Measurements from ENCODE around the gene RNF168. TPM values are rescaled to one million over a fixed set of nuclear protein-coding genes. Genes with fewer than 3 reads are reported as not detected.

The RNF168 gene
- total RNA-seq, 1 experiment from 2014 or later, result 25.1 TPM

GRCh38 chr3:196432137-196432879 is 71.3 kb downstream of the RNF168 start, which contains the start of gene UBXN7:
Gene UBXN7 (minus strand): TSS chr3:196432427. CDS start chr3:196432399, 28 bp downstream.
- CTCF ChIA-PET, result interaction anchor here (0.6 to 1.0 kb wide), 2 partner anchors 25 to 511 kb away, joined by 3 read pairs; no protein-coding TSS in a partner anchor
- TF ChIP-seq ATF3 (IDR thresholded peaks at IDR 0.05) (no peak), EZH2 (IDR thresholded peaks at IDR 0.05) (no peak), POLR2AphosphoS5 (IDR thresholded peaks at IDR 0.05; ENCODE audit: low read depth, low read length) (peak; percentile 95), FOSL1 (IDR thresholded peaks at IDR 0.05; ENCODE audit: low read depth) (no peak; the same call in 1 of the 2 replicates), REST (IDR thresholded peaks at IDR 0.05; ENCODE audit: low read depth) (no peak), CEBPB (IDR thresholded peaks at IDR 0.05; ENCODE audit: low read depth) (no peak), MAX (IDR thresholded peaks at IDR 0.05) (peak; percentile 58), CBX3 (IDR thresholded peaks at IDR 0.05; ENCODE audit: low read depth) (no peak), EGR1 (IDR thresholded peaks at IDR 0.05; ENCODE audit: low read depth) (no peak), POLR2A (IDR thresholded peaks at IDR 0.05; ENCODE audit: borderline replicate concordance, extremely low read depth, insufficient read depth, insufficient read length) (peak; percentile 81), JUND (IDR thresholded peaks at IDR 0.05) (no peak), TCF7L2 (IDR thresholded peaks at IDR 0.05; ENCODE audit: borderline replicate concordance, extremely low read depth, insufficient read depth, insufficient read length) (no peak), ZFX (IDR thresholded peaks at IDR 0.05) (no peak; the same call in 1 of the 2 replicates), YY1 (IDR thresholded peaks at IDR 0.05; ENCODE audit: extremely low read depth, insufficient replicate concordance, low read depth, low read length) (peak; percentile 90), EZH2phosphoT487 (IDR thresholded peaks at IDR 0.05; ENCODE audit: borderline replicate concordance) (no peak), ELF1 (IDR thresholded peaks at IDR 0.05; ENCODE audit: borderline replicate concordance, low read depth) (no peak), ZBTB33 (IDR thresholded peaks at IDR 0.05; ENCODE audit: extremely low read depth, insufficient replicate concordance, low read length) (no peak), SIN3A (IDR thresholded peaks at IDR 0.05; ENCODE audit: low read depth) (peak; percentile 87), SRF (IDR thresholded peaks at IDR 0.05; ENCODE audit: low read depth) (no peak), RAD21 (IDR thresholded peaks at IDR 0.05; ENCODE audit: low read depth) (no peak; the same call in 1 of the 2 replicates)

More at GRCh38 chr3:196432137-196432879, 71.3 kb downstream of the RNF168 start, which contains the start of gene UBXN7:
- Histone ChIP-seq H3K9ac (ENCODE audit: low read length) (peak within 1 kb of the TSS; percentile 90), H3K27ac (ENCODE audit: low read depth, low read length) (peak within 1 kb of the TSS; percentile 80), H3K36me3 (ENCODE audit: control insufficient read depth in 1 of 2, insufficient read depth in 2 of 2, low read length in 2 of 2) (no peaks in the 10 kb centered on the region; a peak in 1 of 4 replicates), H3K9me3 (ENCODE audit: control insufficient read depth in 1 of 2, insufficient read depth in 1 of 2, low read depth in 1 of 2, low read length in 2 of 2) (no peaks in the 10 kb centered on the region), H4K20me1 (ENCODE audit: insufficient read depth) (no peaks in the 10 kb centered on the region), H3K9me2 (ENCODE audit: insufficient read depth) (no peaks in the 10 kb centered on the region), H3K4me1 (ENCODE audit: control insufficient read depth in 1 of 2, insufficient read depth in 2 of 2, low read length in 2 of 2) (peaks cover 10 to 16% of the 10 kb centered on the region in 2 experiments), H3K4me3 (replicated peaks in 1 of 2; ENCODE audit: low read depth in 1 of 2, low read length in 2 of 2) (peak within 1 kb of the TSS; percentile 96 to 98), H3K4me2 (ENCODE audit: low read length) (peak within 1 kb of the TSS; percentile 85), H2AFZ (ENCODE audit: low read depth, low read length, poor library complexity, severe bottlenecking) (peak within 1 kb of the TSS; percentile 92), H3K79me2 (ENCODE audit: insufficient read depth, low read length) (peaks cover 49% of the 10 kb centered on the region), H3K27me3 (ENCODE audit: insufficient read depth, low read length) (no peaks in the 10 kb centered on the region)
- DNase-seq (ENCODE audit: low read depth, low spot score), result peak; percentile 69
- POLR2A ChIA-PET, result interaction anchor here (0.9 kb wide), 1 partner anchor 8 kb away, joined by 4 read pairs; no protein-coding TSS in a partner anchor
- ATAC-seq, result peak; percentile 90
- BruUV-seq (replicated peaks), result no TSS peak
- RAD21 ChIA-PET (ENCODE audit: low non-redundant PET in 1 of 2, low total read pairs in 2 of 2, uncharacterized antibody in 2 of 2, unreplicated experiment in 2 of 2), result no interaction called here
- intact Hi-C loops (cut with micrococcal nuclease), result no loop called here
